Bone marrow (tissue), 2 donors: ENCODE data around the gene KLHDC1.
A peak's percentile ranks its signal among the peaks of the same experiment; 100 is the strongest.
"Not testable (repeated sequence)": the region's sequence is repeated elsewhere in the genome, so short reads cannot be mapped to it uniquely, and the experiment has no call there.

ENCODE experiments used
- DNase-seq, 2 donors: peaks; one replicate each; lab custom pipeline; 2025; lab: John Stamatoyannopoulos, UW

The KLHDC1 gene

DNA sequence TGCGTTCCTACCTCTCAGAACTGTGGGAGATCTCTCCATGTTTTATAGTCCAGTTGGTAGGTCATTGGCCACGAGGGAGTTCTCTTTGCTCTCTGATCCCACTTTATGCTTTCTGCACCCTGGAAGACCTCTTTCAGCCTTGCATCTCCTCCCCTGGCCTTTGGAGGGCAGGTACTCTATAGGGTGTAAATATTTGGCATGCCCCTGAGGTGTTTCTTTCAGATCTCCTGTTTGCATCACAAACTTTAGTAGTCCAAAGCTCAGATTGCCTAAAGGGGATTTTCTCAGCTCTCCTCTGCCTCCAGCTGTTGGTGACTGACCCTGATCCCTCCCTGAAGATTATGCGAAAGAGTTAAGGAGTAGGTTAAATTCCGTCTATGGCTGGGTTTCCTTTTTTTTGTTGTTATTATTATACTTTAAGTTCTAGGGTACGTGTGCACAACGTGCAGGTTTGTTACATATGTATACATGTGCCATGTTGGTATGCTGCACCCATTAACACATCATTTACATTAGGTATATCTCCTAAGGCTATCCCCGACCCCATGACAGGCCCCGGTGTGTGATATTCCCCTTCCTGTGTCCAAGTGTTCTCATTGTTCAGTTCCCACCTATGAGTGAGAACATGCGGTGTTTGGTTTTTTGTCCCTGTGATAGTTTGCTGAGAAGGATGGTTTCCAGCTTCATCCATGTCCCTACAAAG lies 29.0 kb downstream of the KLHDC1 start:
- not testable (repeated sequence) for DNase-seq

GRCh38 chr14:49727171-49727570 lies 34.3 kb downstream of the KLHDC1 start:
- DNase-seq, result no peak

GRCh38 chr14:49732896-49733295 lies 40.0 kb downstream of the KLHDC1 start:
- no peak for DNase-seq

DNA sequence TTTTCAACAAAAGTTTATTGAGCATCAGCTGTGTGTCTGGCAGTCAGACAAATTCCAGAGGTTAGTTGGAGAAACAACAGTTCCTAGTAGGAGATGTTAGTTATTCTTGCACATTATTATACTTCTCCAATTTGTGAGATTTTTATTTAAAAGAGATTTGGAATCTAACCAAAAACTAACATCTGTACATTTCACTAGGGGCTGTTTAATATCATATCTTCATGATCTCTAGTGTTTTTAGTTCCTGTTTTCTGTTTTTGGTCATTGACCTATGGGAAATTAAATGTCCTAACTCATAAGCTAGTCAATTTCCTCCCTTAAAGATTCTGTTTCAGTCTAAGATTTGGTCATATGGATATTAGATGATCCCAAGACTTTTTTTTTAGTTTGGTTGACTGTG lies 40.9 kb downstream of the KLHDC1 start:
- DNase-seq, result peak in 1 of 2 donors; percentile 10

DNA sequence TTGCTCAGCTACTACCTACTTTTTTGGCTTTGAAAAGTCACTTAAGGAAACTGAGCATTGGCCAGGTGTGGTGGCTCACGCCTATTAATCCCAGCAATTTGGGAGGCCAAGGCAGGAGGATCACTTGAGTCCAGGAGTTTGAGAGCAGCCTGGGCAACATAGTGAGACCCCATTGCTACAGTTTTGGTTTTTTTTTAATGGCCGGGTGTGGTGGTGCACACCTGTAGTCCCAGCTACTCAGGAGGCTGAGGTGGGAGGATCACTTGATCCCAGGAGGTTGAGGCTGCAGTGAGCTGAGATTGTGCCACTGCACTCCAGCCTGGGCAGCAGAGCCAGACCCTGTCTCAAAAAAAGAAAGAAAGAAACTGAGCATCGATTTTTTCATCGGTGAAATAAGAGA lies 42.7 kb downstream of the KLHDC1 start:
- not testable (repeated sequence) for DNase-seq

- no peak for DNase-seq
Observed at GRCh38 chr14:49745191-49745590, 52.3 kb downstream of the KLHDC1 start.

DNA sequence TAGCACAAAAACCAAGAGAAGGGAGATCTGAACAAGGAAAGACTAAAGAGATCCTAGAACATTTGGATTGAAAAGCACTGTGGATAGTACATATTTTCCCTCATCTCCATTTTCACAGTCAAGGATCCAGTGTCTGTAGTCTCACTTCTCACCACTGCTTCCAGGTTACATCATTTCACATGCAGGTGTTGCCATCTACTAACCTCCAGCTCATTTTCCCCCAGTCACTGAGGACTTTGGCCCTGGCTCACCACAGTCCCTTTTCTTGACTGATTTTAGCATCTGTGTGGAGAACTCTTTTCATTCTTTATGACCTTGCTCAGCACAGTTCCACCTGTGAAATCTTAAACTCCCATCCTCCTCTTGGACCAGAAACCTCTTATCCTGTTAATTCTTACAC lies 53.6 kb downstream of the KLHDC1 start:
- not testable (repeated sequence) for DNase-seq

GRCh38 chr14:49754570-49755097 lies 61.7 kb downstream of the KLHDC1 start:
- no peak for DNase-seq

GRCh38 chr14:49755378-49755777 lies 62.5 kb downstream of the KLHDC1 start:
- DNase-seq, result no peak

DNA sequence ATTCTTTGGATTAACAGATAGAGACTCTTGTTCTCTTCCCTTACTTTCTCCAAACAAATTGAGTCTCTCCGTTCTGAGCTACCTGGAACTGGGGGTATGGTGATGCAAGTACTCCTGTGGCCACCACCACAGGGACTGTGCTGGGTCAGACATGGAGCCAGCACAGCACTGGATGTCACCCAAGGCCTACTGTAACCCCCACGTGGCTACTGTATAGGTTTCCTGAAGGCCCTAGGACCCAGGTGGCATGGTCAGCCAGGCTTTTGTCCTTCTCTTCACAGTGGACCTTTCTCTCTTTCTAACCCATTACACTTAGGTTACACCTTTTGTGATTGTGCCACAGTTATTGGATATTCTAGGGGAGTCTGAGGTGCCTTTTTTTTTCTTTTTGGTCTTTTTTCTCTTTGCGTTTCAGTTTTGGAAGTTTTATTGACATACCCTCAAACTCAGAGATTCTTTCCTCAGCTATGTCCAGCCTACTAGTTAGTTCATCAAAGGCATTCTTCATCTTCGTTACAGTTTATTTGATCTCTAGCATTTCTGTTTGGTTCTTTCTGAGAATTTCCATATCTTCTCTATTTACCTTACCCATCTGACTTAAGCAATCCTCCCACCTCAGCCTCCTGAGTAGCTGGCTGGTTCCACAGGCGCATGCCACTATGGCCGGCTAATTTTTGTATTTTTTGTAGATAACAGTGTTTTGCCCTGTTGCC lies 69.1 kb downstream of the KLHDC1 start:
- no peak for DNase-seq

- no peak for DNase-seq
Observed at GRCh38 chr14:49766839-49767238, 73.9 kb downstream of the KLHDC1 start.

- DNase-seq, result no peak
Observed at GRCh38 chr14:49767270-49767570, 74.3 kb downstream of the KLHDC1 start.

DNA sequence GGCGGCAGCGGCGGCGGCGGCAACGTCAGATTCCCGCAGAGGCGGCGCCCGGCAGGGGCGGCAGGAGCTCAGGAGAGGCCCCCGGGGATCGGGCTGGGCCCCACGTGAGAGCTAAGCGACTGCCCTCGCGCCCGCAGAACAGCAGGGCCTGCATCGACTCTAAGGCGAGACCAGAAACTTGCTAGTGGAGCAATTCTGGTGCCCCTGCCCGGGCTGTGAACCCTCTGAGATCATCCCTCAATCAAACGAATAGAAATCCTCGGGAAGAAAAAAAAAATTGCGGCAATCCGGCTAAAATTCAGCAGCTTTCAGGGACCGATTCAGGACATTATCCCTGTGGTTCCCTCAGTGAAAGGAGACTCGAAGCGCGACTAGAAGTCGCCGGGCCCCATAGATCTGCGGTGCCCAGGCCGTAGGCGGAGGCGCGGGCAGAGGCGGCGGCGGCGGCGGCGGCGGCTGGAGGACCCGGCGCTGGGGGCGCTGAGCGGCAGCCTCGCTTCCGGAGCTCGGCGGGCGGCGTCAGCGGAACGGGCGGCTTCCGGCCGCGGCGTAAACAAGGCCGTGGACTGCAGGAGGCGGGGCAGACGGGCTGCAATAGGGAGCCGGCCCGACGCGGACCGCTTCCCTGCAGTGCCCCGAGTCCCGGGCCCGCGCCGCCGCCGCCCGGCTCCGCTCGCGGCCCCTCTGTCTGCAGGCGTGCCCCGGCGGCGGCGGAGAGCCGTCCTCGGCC lies 74.8 kb downstream of the KLHDC1 start, which contains the start of gene KLHDC2:
Gene KLHDC2, plus strand, starts transcription at position 583 of the 730 bp plus-strand sequence. CDS start 316 bp downstream, outside the sequence.
- peak; percentile 72 to 82 for DNase-seq

DNA sequence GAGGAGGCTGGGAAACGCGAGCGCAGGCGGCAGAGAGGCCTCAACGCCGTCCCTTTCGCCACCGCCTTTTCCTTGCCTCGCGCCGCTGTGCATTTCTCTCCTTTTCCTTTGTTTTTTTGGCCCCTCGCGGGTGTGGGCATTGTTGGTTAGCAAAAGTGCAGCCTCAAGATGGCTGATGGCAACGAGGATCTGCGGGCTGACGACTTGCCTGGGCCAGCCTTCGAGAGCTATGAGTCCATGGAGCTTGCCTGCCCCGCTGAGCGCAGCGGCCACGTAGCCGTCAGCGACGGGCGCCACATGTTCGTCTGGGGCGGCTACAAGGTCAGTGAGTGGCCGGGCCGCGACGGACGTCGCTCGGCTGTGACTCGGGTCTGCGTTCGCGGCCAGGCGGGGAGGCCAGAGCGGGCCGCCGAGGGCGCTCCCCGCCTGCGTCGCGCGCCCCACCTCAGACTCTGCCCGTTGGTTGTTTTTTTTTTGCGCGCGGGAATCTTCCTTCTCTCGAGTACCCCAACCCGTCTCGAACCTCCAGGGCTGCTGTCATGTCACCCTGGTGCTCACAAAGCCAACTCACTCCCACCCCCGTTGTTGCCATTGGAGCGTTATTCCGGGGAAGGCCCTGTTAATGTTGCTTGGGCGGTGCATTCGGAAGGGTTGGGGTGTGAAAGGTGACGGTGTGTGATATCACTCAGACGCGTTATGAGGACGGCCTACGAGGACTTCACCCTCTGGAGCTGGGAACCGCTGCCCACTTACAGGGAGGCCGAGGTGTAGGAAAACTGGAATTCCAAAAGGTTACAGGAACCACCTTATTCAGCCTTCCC lies 75.6 kb downstream of the KLHDC1 start:
- peak; percentile 19 to 54 for DNase-seq

DNA sequence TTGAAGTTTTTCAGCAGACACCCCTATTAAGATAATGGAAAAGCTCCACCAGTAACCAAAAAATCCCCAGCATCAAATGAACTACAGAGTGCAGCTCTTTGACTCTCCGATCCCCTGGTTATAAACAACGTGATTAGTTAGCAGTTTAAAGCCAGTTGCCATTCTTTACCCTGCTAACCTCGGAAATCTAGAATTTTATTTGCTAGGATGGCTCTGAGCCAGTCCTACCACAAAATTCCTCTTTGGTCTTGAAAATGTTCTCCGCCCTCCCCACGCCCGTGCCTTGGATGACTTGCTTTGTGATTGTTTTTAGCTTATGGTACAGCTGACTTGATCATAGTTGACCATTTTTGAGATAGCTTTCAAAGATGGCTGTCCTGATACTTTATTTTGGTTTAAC lies 76.3 kb downstream of the KLHDC1 start:
- DNase-seq, result no peak

DNA sequence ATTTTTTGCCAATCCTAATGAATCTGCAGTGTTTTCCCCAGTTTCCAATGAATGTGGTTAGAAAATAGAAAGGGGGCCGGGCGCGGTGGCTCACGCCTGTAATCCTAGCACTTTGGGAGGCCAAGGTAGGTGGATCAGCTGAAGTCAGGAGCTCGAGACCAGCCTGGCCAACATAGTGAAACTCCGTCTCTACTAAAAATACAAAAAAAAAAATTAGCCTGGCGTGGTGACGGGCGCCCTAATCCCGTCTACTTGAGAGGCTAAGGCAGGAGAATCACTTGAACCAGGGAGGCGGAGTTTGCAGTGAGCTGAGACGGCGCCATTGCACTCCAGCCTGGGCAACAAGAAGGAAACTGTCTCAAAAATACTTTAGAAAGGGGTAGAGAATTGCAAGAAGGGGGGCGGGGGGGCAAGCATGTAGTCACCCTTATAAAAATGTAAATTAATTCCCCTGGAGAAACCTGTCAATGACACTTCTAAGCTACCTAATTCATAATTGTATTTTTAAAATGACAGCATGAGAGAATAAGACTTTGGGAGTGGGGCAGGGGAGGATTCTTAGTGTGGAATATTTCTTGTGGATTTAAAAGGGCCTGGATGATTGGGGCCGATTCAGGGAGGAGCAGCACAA lies 76.8 kb downstream of the KLHDC1 start:
- no peak for DNase-seq

- DNase-seq, result no peak
Observed at GRCh38 chr14:49770212-49770817, 77.4 kb downstream of the KLHDC1 start.

DNA sequence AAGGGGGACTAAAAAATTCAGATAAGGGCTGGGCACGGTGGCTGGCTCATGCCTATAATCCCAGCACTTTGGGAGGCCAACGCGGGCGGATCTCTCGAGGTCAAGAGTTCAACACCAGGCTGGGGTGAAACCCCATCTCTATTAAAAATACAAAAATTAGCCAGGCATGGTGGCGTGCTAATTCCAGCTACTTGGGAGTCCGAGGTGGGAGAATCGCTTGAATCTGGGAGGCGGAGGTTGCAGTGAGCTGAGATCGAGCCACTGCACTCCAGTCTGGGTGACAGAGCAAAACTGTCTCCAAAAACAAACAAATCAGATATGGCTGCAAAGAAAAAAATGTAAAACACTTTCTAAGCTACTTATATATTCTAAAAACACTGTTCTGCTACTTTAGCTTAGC lies 78.8 kb downstream of the KLHDC1 start:
- not testable (repeated sequence) for DNase-seq

- DNase-seq, result no peak
Observed at GRCh38 chr14:49774106-49774505, 81.2 kb downstream of the KLHDC1 start.

DNA sequence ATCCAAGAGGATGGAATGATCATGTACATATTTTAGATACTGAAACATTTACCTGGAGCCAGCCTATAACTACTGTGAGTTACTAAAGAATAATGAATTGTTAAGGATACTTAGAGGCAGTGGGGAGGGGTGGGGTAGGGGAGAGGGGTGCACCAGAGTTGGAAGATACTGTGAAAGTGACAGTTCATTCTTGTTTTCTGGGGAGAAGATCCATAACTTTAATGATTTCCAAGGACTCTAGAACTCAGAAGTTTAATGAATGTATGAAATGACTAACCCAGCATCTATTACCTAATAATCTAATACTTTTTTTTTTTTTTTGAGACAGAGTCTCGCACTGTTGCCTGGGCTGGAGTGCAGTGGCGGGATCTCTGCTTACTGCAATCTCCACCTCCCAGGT lies 85.5 kb downstream of the KLHDC1 start:
- no peak for DNase-seq

- DNase-seq, result not testable (repeated sequence)
Observed at GRCh38 chr14:49781040-49781439, 88.1 kb downstream of the KLHDC1 start.
